Vagina (tissue), 2 donors: ENCODE measurements around the gene POLA1.

ENCODE experiments used
- CTCF ChIP-seq, 3 experiments: fragments of 450-650 bp in 2 of 3; fragments of 200-600 bp in 1 of 3; sonication (generic) in 1 of 3; IDR thresholded peaks; one replicate each; pipeline ENCODE4 v1.5.1; 2017 to 2019; ENCODE audit warnings: antibody characterized with exemption in 3 of 3, mild to moderate bottlenecking in 2 of 3, moderate library complexity in 2 of 3
- POLR2A ChIP-seq, 2 donors: fragments of 450-650 bp; IDR thresholded peaks; one replicate each; pipeline ENCODE4 v1.6.1; 2017; ENCODE audit warnings: antibody characterized with exemption in 2 of 2, mild to moderate bottlenecking in 2 of 2, moderate library complexity in 2 of 2

DNA sequence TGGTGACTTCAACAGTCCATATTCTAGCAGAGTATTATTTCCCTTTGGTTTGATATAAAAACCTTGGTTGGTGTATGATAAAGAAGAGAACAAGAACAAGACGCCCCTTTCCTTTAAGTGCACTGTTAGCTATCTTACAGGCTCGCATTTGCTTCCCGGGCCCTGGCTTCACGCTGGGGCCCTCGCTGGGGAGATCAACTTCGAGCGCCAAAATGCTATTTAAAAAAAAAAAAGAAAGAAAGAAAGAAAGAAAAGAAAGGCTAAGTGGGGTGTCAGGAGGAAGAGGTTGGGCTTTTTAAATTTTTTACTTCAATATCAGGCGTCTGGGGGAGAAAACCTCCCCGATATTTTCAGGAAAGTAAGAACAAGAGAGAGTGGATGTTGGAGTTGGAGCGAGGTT, 310.3 kb downstream of the POLA1 start:
- TF ChIP-seq CTCF (IDR thresholded peaks at IDR 0.05) (no peak), POLR2A (IDR thresholded peaks at IDR 0.05) (no peak)
